K562 (cell line): ENCODE results near the gene CCR5AS.

Experiments
- ATAC-seq: fragments of 200-7000 bp; cut with Tn5 transposase; 3 replicates; pipeline ENCODE4 v1.9.1; 2020; ENCODE audit warnings: moderate library complexity
- BruUV-seq: library from RNA; stranded (reverse); fragments of 400-500 nt; replicated peaks from 2 replicates; lab custom pipeline; 2021; lab: Mats Ljungman, UMichigan
- CTCF ChIA-PET: fragments of 300-600 bp; formaldehyde crosslinking; extraction: SDS; loops from one replicate; lab custom pipeline; 2021; ENCODE audit warnings: low intra/inter-chr PET ratio; lab: Yijun Ruan, JAX
- POLR2A ChIA-PET: fragments of 300-600, 350-650 bp; sonication (Branson Sonifier 250); formaldehyde crosslinking; extraction: SDS; loops from one replicate; lab custom pipeline; 2021; ENCODE audit warnings: antibody characterized with exemption, inconsistent platforms; lab: Yijun Ruan, JAX
- DNase-seq, 4 experiments: peaks; one replicate each; pipeline versions ENCODE4 v3.0.0 to v3.0.0-alpha.2; 2011 to 2018; ENCODE audit warnings: low spot score in 3 of 4, mixed read lengths in 3 of 4; ENCODE audit errors: extremely low read depth in 1 of 4
- FAIRE-seq: peaks from 2 replicates; lab custom pipeline; 2011; peaks lifted over from hg19 to GRCh38; lab: Jason Lieb, UNC
- H2AFZ ChIP-seq: 2 replicates; pipeline ENCODE4 v1.6.0; 2011; ENCODE audit warnings: low read depth, low read length, control low read depth, inconsistent platforms
- H3K27ac ChIP-seq: fragments of 200-600 bp; 3 replicates; pipeline ENCODE4 v1.8.0; 2011; ENCODE audit warnings: low read depth, mild to moderate bottlenecking, control low read depth, inconsistent platforms, low read length, moderate library complexity, mixed read lengths; ENCODE audit errors: extremely low read depth
- H3K27me3 ChIP-seq, 2 experiments: fragments of 300-600 bp in 1 of 2; 2 replicates in 1 of 2; 3 replicates in 1 of 2; pipeline versions ENCODE4 v1.6.0 to v1.8.0; 2011; ENCODE audit warnings: inconsistent platforms in 2 of 2, low read length in 2 of 2, mild to moderate bottlenecking in 1 of 2, mixed read lengths in 1 of 2, moderate library complexity in 1 of 2; ENCODE audit not compliant: control insufficient read depth in 2 of 2, insufficient read depth in 2 of 2
- H3K36me3 ChIP-seq: fragments of 300-600 bp; 3 replicates; pipeline ENCODE4 v1.8.0; 2011; ENCODE audit warnings: mild to moderate bottlenecking, low read length, inconsistent platforms; ENCODE audit not compliant: control insufficient read depth, insufficient read depth
- H3K4me1 ChIP-seq, 2 experiments: fragments of 200-600 bp in 1 of 2; replicated peaks in 1 of 2; 2 replicates in 1 of 2; 3 replicates in 1 of 2; pipeline versions ENCODE4 v1.5.1 to v1.8.0; 2011; ENCODE audit warnings: inconsistent platforms in 2 of 2, low read length in 2 of 2, mild to moderate bottlenecking in 1 of 2, mixed read lengths in 1 of 2, moderate library complexity in 1 of 2; ENCODE audit not compliant: control insufficient read depth in 2 of 2, insufficient read depth in 2 of 2
- H3K4me2 ChIP-seq: 2 replicates; pipeline ENCODE4 v1.6.1; 2011; ENCODE audit warnings: low read length, control low read depth, inconsistent platforms, mixed read lengths; ENCODE audit not compliant: insufficient read depth
- H3K4me3 ChIP-seq: fragments of 200-600 bp; sonication (generic), shearing (Covaris generic); 2 replicates; pipeline ENCODE4 v1.5.1; 2016; ENCODE audit warnings: control low read depth, inconsistent platforms
- H3K79me2 ChIP-seq: fragments of 200-600 bp; 3 replicates; pipeline ENCODE4 v1.8.0; 2011; ENCODE audit warnings: low read length, inconsistent platforms; ENCODE audit not compliant: control insufficient read depth, insufficient read depth
- H3K9ac ChIP-seq, 2 experiments: 2 replicates each; pipeline versions ENCODE4 v1.6.0 to v1.6.1; 2011; ENCODE audit warnings: low read depth in 2 of 2, low read length in 2 of 2, control low read depth in 1 of 2, inconsistent platforms in 1 of 2, mild to moderate bottlenecking in 1 of 2, mixed read lengths in 1 of 2; ENCODE audit not compliant: insufficient read depth in 1 of 2
- H3K9me1 ChIP-seq: one replicate; pipeline ENCODE4 v1.6.0; 2011; ENCODE audit warnings: inconsistent platforms, mild to moderate bottlenecking, low read length, moderate library complexity; ENCODE audit not compliant: control insufficient read depth, insufficient read depth
- H3K9me3 ChIP-seq: replicated peaks from 2 replicates; pipeline ENCODE4 v1.5.1; 2011; ENCODE audit warnings: low read depth, low read length, inconsistent platforms; ENCODE audit not compliant: control insufficient read depth, insufficient read depth
- H4K20me1 ChIP-seq: replicated peaks from 2 replicates; pipeline ENCODE4 v1.6.1; 2011; ENCODE audit warnings: low read length, inconsistent platforms, mixed read lengths; ENCODE audit not compliant: control insufficient read depth, insufficient read depth
- FOXJ2 ChIP-seq: fragments of 200-800 bp; sonication (Bioruptor generic); IDR thresholded peaks from 2 replicates; pipeline ENCODE4 v1.6.1; 2016; ENCODE audit warnings: missing genetic modification characterization, missing compliant biosample characterization
- JUN ChIP-seq, 2 experiments: sonication (generic) in 1 of 2; formaldehyde crosslinking in 1 of 2; IDR thresholded peaks; 2 replicates each; pipeline versions ENCODE4 v1.6.1 to v1.8.0; 2012 to 2022; ENCODE audit warnings: borderline replicate concordance in 2 of 2, mild to moderate bottlenecking in 2 of 2, improper control_type of control experiment in 1 of 2, low read depth in 1 of 2, low read length in 1 of 2, missing genetic modification reagents in 1 of 2
- L3MBTL2 ChIP-seq: fragments of 450-650 bp; IDR thresholded peaks from 2 replicates; pipeline ENCODE4 v1.6.1; 2016; ENCODE audit warnings: mild to moderate bottlenecking, moderate library complexity
- LEF1 ChIP-seq: fragments of 450-650 bp; IDR thresholded peaks from 2 replicates; pipeline ENCODE4 v1.6.1; 2016; ENCODE audit warnings: mild to moderate bottlenecking
- MAFK ChIP-seq: IDR thresholded peaks from 2 replicates; pipeline ENCODE4 v1.6.1; 2011; ENCODE audit warnings: low read length, improper control_type of control experiment
- MECOM ChIP-seq: fragments of 250-450 bp; sonication (Bioruptor Pico); IDR thresholded peaks from 2 replicates; pipeline ENCODE4 v1.8.0; 2022; ENCODE audit warnings: inconsistent platforms
- MTA3 ChIP-seq: fragments of 450-650 bp; formaldehyde crosslinking; IDR thresholded peaks from 2 replicates; pipeline ENCODE4 v1.6.1; 2017; ENCODE audit warnings: mild to moderate bottlenecking, borderline replicate concordance
- PHF21A ChIP-seq: fragments of 450-650 bp; IDR thresholded peaks from 2 replicates; pipeline ENCODE4 v1.6.1; 2017; ENCODE audit warnings: low read depth, borderline replicate concordance
- REST ChIP-seq, 2 experiments: fragments of 450-650 bp; formaldehyde crosslinking in 1 of 2; IDR thresholded peaks; 2 replicates each; pipeline versions ENCODE4 v1.4.0 to v1.6.1; 2014 to 2020; ENCODE audit warnings: mild to moderate bottlenecking in 2 of 2, borderline replicate concordance in 1 of 2, low read depth in 1 of 2
- SREBF1 ChIP-seq: fragments of 150-350 bp; IDR thresholded peaks from 2 replicates; pipeline ENCODE4 v1.6.1; 2014; ENCODE audit warnings: antibody characterized with exemption, low read depth, low read length, borderline replicate concordance
- SRF ChIP-seq, 2 experiments: fragments of 250-450, 450-650 bp in 1 of 2; sonication (Bioruptor Pico) in 1 of 2; sonication (generic) in 1 of 2; formaldehyde crosslinking; IDR thresholded peaks; 2 replicates each; pipeline versions ENCODE4 v1.5.0 to v1.5.1; 2020 to 2022; ENCODE audit warnings: mild to moderate bottlenecking in 1 of 2, missing genetic modification reagents in 1 of 2
- ZNF324 ChIP-seq: fragments of 250-450 bp; sonication (Bioruptor Pico); IDR thresholded peaks from 2 replicates; pipeline ENCODE4 v1.4.0; 2020; ENCODE audit warnings: mild to moderate bottlenecking
- WGBS: fragments of 100-300 bp; shearing (Covaris generic); methylation state at CpG from one replicate; pipeline ENCODE4 v1.1.6; 2016; ENCODE audit warnings: low coverage, mixed read lengths; ENCODE audit not compliant: insufficient coverage; ENCODE audit errors: missing lambda C conversion rate; 5-methylcytosine and 5-hydroxymethylcytosine counted together
- in situ Hi-C: fragments of 300-500 bp; cut with MboI; formaldehyde crosslinking; loops from 4 replicates; pipeline ENCODE4 v1.15.0; 2018; ENCODE audit warnings: inconsistent platforms, mixed read lengths
- intact Hi-C: fragments of 100-400 bp; cut with micrococcal nuclease; formaldehyde crosslinking; loops from 2 replicates; pipeline ENCODE4 v1.14.2; 2022

The CCR5AS gene

GRCh38 chr3:46400000-46400734 lies 6.7 kb downstream of the CCR5AS start:
- Histone ChIP-seq H3K9me1 (no peaks in the 10 kb centered on the region), H3K9ac (no peak overlapping the region), H2AFZ (no peak overlapping the region), H3K9me3 (no peaks in the 10 kb centered on the region), H3K4me3 (no peak overlapping the region), H3K4me1 (peaks cover 10 to 41% of the 10 kb centered on the region in 2 experiments), H3K27ac (peak overlapping the region; percentile 13; the same call in 1 of the 3 replicates), H3K79me2 (no peaks in the 10 kb centered on the region), H3K36me3 (no peaks in the 10 kb centered on the region), H4K20me1 (no peaks in the 10 kb centered on the region), H3K4me2 (peak overlapping the region; percentile 26; the same call in 1 of the 2 replicates), H3K27me3 (peaks cover 0 to 10% of the 10 kb centered on the region in 2 experiments; a peak in 2 of 5 replicates)
- BruUV-seq = no TSS peak
- in situ Hi-C loops = loop anchor here (25.0 kb wide), 1 partner anchor 1363 kb away; the partner anchor contains the start of gene CLEC3B
- ChIA-PET CTCF (no interaction called here), POLR2A (interaction anchor here (0.7 to 1.7 kb wide), 7 partner anchors 9 to 611 kb away, joined by 3 to 7 read pairs (median 4); partner anchors contain the start of gene CCR2)
- intact Hi-C loops = no loop called here
- 0% methylated on average over 8 of the region's 8 CpGs for WGBS
- ATAC-seq (peak; percentile 89), DNase-seq (peak; percentile 66 to 89 (median 76)), FAIRE-seq (peak; percentile 77)
- peak; percentile 23; the same call in 1 of the 2 replicates for TF ChIP-seq L3MBTL2
- no peak for TF ChIP-seq REST (IDR thresholded peaks at IDR 0.05; ENCODE audit: borderline replicate concordance)
- TF ChIP-seq REST (CRISPR knock-in tag; IDR thresholded peaks at IDR 0.05; ENCODE audit: low read depth) = 0 out of 2 replicates have a peak, but pooled peaks have one; percentile 75
- 0 out of 4 replicates have a peak, but pooled peaks of 1 of the 2 experiments have one; percentile 19 for TF ChIP-seq SRF (CRISPR knock-in tag; IDR thresholded peaks at IDR 0.05)
- TF ChIP-seq MAFK = peak; percentile 65
- TF ChIP-seq ZNF324 (CRISPR knock-in tag) = no peak
- peak; percentile 58 for TF ChIP-seq FOXJ2 (tag)
- peak; percentile 89 for TF ChIP-seq JUN (IDR thresholded peaks at IDR 0.05; ENCODE audit: borderline replicate concordance, low read depth, low read length)
- no peak for TF ChIP-seq JUN (CRISPR knock-in tag; IDR thresholded peaks at IDR 0.05; ENCODE audit: borderline replicate concordance)
- TF ChIP-seq SREBF1 = 0 out of 2 replicates have a peak, but pooled peaks have one; percentile 15
- peak; percentile 51; the same call in 1 of the 2 replicates for TF ChIP-seq MTA3
- 0 out of 2 replicates have a peak, but pooled peaks have one; percentile 4 for TF ChIP-seq PHF21A
- peak; percentile 59 for TF ChIP-seq MECOM
- peak; percentile 84 for TF ChIP-seq LEF1
